ENCODE data around the gene MYMX.

Gene MYMX

GRCh38 chr6:44185953-44186634 lies 30.6 kb upstream of the MYMX start:
- ChIA-PET CTCF (interaction anchor here (0.7 to 3.3 kb wide), 7 partner anchors 10 to 90 kb away, joined by 3 to 14 read pairs (median 5); no protein-coding TSS in a partner anchor), POLR2A (no interaction called here)
- TF ChIP-seq, protein P1, sequence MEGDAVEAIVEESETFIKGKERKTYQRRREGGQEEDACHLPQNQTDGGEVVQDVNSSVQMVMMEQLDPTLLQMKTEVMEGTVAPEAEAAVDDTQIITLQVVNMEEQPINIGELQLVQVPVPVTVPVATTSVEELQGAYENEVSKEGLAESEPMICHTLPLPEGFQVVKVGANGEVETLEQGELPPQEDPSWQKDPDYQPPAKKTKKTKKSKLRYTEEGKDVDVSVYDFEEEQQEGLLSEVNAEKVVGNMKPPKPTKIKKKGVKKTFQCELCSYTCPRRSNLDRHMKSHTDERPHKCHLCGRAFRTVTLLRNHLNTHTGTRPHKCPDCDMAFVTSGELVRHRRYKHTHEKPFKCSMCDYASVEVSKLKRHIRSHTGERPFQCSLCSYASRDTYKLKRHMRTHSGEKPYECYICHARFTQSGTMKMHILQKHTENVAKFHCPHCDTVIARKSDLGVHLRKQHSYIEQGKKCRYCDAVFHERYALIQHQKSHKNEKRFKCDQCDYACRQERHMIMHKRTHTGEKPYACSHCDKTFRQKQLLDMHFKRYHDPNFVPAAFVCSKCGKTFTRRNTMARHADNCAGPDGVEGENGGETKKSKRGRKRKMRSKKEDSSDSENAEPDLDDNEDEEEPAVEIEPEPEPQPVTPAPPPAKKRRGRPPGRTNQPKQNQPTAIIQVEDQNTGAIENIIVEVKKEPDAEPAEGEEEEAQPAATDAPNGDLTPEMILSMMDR (IDR thresholded peaks at IDR 0.05; ENCODE audit: insufficient read depth, low read length, missing control alignments) = no peak
- H3K4me3 ChIP-seq (ENCODE audit: low read depth, low read length) = no peak overlapping the region
- DNase-seq (ENCODE audit: low read depth, low spot score) = no peak

DNA sequence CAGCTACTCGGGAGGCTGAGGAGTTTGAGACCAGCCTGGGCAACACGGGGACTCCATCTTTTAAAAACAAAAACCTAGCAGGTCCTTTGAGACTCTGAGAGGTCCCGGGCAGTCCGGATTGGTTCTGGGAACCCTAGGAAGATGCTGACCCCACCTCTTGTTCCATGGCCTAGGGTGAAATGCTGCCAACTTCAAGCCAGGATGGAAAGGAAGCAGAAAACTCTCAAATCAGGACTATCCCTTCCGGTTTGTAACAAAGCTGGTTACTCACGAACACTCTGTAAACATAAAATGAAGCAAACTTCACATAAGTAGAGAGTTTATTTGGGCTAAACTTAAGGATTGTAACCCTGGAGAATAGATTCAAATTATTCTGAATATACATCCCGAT lies 30.1 kb upstream of the MYMX start:
- ChIA-PET POLR2A (interaction anchor here (0.7 kb wide), 1 partner anchor 21 kb away, joined by 3 read pairs; no protein-coding TSS in a partner anchor), CTCF (interaction anchor here (0.7 to 3.3 kb wide), 7 partner anchors 11 to 90 kb away, joined by 3 to 14 read pairs (median 5); no protein-coding TSS in a partner anchor)
- H3K4me3 ChIP-seq (ENCODE audit: low read depth, low read length) = no peak overlapping the region
- TF ChIP-seq, protein P1 (IDR thresholded peaks at IDR 0.05; ENCODE audit: insufficient read depth, low read length, missing control alignments) = no peak
- DNase-seq (ENCODE audit: low read depth, low spot score) = no peak

DNA sequence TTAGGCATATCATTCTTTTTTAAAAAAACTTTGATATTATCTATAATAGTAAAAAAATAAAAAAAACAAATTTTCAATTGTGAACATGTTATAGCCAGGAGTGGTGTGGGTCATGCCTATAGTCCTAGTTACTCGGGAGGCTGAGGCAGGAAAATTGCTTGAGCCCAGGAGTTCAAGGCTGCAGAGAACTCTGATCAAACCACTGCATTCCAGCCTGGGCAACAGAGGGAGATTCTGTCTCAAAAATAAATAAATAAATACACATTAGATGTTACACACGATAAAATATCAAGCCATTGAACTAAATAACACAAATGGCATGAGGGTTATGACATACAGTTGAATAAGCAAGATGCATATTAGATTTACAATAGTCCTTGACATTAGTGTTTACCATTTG lies 27.9 kb upstream of the MYMX start:
- no peak overlapping the region for H3K4me3 ChIP-seq (ENCODE audit: low read depth, low read length)
- DNase-seq (ENCODE audit: low read depth, low spot score) = no peak
- TF ChIP-seq, protein P1 (IDR thresholded peaks at IDR 0.05; ENCODE audit: insufficient read depth, low read length, missing control alignments) = no peak
- CTCF ChIA-PET = interaction anchor here (0.9 to 2.7 kb wide), 4 partner anchors 16 to 149 kb away, joined by 3 to 18 read pairs (median 4); partner anchors contain the start of gene SLC29A1
- POLR2A ChIA-PET = no interaction called here

- H3K4me3 ChIP-seq (ENCODE audit: low read depth, low read length) = no peak overlapping the region
- TF ChIP-seq, protein P1 (IDR thresholded peaks at IDR 0.05; ENCODE audit: insufficient read depth, low read length, missing control alignments) = no peak
- no peak for DNase-seq (ENCODE audit: low read depth, low spot score)
- ChIA-PET POLR2A (no interaction called here), CTCF (interaction anchor here (0.8 to 2.7 kb wide), 7 partner anchors 16 to 149 kb away, joined by 3 to 18 read pairs (median 4); partner anchors contain the start of gene SLC29A1)
Observed at GRCh38 chr6:44189257-44189656, 27.5 kb upstream of the MYMX start.

- DNase-seq (ENCODE audit: low read depth, low spot score) = no peak
- ChIA-PET CTCF (interaction anchor here (1.0 to 3.9 kb wide), 4 partner anchors 18 to 47 kb away, joined by 3 to 23 read pairs (median 6); no protein-coding TSS in a partner anchor), POLR2A (no interaction called here)
- H3K4me3 ChIP-seq (ENCODE audit: low read depth, low read length) = no peak overlapping the region
- TF ChIP-seq, protein P1 (IDR thresholded peaks at IDR 0.05; ENCODE audit: insufficient read depth, low read length, missing control alignments) = no peak
Observed at GRCh38 chr6:44190715-44191114, 26.0 kb upstream of the MYMX start.

DNA sequence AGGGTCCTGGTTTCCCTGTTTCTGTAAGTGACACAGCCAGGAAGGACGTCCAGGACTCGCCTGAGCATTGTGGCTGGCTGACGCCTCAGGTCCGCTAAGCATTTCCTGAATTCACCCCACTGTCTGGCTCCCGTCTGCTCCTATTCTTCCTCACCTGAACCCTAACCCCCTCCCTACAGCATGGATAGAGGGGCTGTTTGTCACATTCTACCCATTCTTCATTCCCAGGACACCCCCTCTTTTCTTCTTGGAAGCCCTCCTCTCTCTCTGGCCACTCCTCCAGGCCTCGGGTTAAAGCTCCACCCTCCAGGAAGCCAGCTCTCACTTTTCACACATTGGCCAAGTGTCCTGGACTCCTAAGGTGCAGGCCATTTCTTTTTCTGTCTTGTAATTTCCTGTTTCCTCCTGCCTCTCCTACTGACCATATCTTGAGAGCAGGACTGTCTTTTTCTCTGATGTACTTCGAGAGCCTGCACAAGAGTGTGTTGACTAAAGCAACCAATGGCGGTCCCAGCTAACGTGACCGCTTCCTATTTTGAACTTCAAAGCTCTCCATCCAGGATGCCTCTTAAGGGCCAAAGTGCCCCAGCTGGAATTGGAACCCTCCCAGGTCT lies 24.2 kb upstream of the MYMX start:
- CTCF ChIA-PET = interaction anchor here (1.2 to 3.9 kb wide), 4 partner anchors 20 to 145 kb away, joined by 3 to 23 read pairs (median 4); no protein-coding TSS in a partner anchor
- TF ChIP-seq, protein P1 (IDR thresholded peaks at IDR 0.05; ENCODE audit: insufficient read depth, low read length, missing control alignments) = no peak
- H3K4me3 ChIP-seq (ENCODE audit: low read depth, low read length) = no peak overlapping the region
- DNase-seq (ENCODE audit: low read depth, low spot score) = no peak
- POLR2A ChIA-PET = no interaction called here

Measured in AG04449 (cell line).